Osteoblast (primary cell): ENCODE results near the gene RASGRF2. TPM values are rescaled to one million over a fixed set of nuclear protein-coding genes. Genes with fewer than 3 reads are reported as not detected.

ENCODE experiments used
- DNase-seq: peaks from one replicate; pipeline ENCODE4 v3.0.0; 2011; ENCODE audit warnings: low spot score, mixed read lengths; ENCODE audit not compliant: insufficient read length; ENCODE audit errors: missing footprints
- H2AFZ ChIP-seq: 2 replicates; pipeline ENCODE4 v1.6.0; 2011; ENCODE audit warnings: mild to moderate bottlenecking, low read length
- H3K27ac ChIP-seq: 2 replicates; pipeline ENCODE4 v1.5.1; 2011; ENCODE audit warnings: mild to moderate bottlenecking, low read depth, low read length, moderate library complexity
- H3K27me3 ChIP-seq: 2 replicates; pipeline ENCODE4 v1.6.0; 2012; ENCODE audit warnings: mild to moderate bottlenecking, control low read depth, inconsistent platforms, low read length, moderate library complexity; ENCODE audit not compliant: insufficient read depth
- H3K36me3 ChIP-seq: 2 replicates; pipeline ENCODE4 v1.5.1; 2011; ENCODE audit warnings: mild to moderate bottlenecking, low read length, control low read depth, moderate library complexity; ENCODE audit not compliant: insufficient read depth
- H3K4me1 ChIP-seq: 2 replicates; pipeline ENCODE4 v1.5.1; 2011; ENCODE audit warnings: mild to moderate bottlenecking, low read length, control low read depth, moderate library complexity; ENCODE audit not compliant: insufficient read depth
- H3K4me2 ChIP-seq: 2 replicates; pipeline ENCODE4 v1.6.0; 2011; ENCODE audit warnings: mild to moderate bottlenecking, low read length; ENCODE audit not compliant: insufficient read depth
- H3K4me3 ChIP-seq: fragments of 200-600 bp; sonication (generic); 3 replicates; pipeline ENCODE4 v1.5.1; 2012; ENCODE audit warnings: mild to moderate bottlenecking, low read length, inconsistent platforms; ENCODE audit not compliant: insufficient read depth
- H3K79me2 ChIP-seq: 2 replicates; pipeline ENCODE4 v1.6.0; 2012; ENCODE audit warnings: mild to moderate bottlenecking, low read length, control low read depth, inconsistent platforms; ENCODE audit not compliant: insufficient read depth
- H3K9me3 ChIP-seq: 2 replicates; pipeline ENCODE4 v1.5.1; 2011; ENCODE audit warnings: low read depth, low read length, control low read depth
- H4K20me1 ChIP-seq: 2 replicates; pipeline ENCODE4 v1.6.0; 2012; ENCODE audit warnings: mild to moderate bottlenecking, low read length, control low read depth; ENCODE audit not compliant: insufficient read depth
- CTCF ChIP-seq: IDR thresholded peaks from 2 replicates; pipeline ENCODE4 v1.5.1; 2011; ENCODE audit warnings: mild to moderate bottlenecking, low read depth, low read length, moderate library complexity; ENCODE audit errors: extremely low read depth
- total RNA-seq: library from RNA; depleted of rRNA; stranded (reverse); fragments of >200 nt; gene quantifications from 2 replicates; pipeline ENCODE4 v1.2.3, GENCODE V29; 2012

The RASGRF2 gene
- total RNA-seq, 1 donor: under 0.01 TPM

GRCh38 chr5:80977764-80978163, 17.6 kb downstream of the RASGRF2 start:
- TF ChIP-seq CTCF: no peak
- Histone ChIP-seq H3K27ac (no peak overlapping the region), H3K27me3 (no peaks in the 10 kb centered on the region), H3K4me1 (no peaks in the 10 kb centered on the region), H3K4me3 (no peak overlapping the region), H4K20me1 (no peaks in the 10 kb centered on the region), H3K36me3 (no peaks in the 10 kb centered on the region), H3K4me2 (no peak overlapping the region), H3K79me2 (no peaks in the 10 kb centered on the region), H2AFZ (no peak overlapping the region), H3K9me3 (no peaks in the 10 kb centered on the region)
- no peak for DNase-seq

- H4K20me1 ChIP-seq: no peaks in the 10 kb centered on the region
- peaks cover 3% of the 10 kb centered on the region for H3K27me3 ChIP-seq
- no peaks in the 10 kb centered on the region for H3K79me2 ChIP-seq
- H3K27ac ChIP-seq: no peak overlapping the region
- H2AFZ ChIP-seq: no peak overlapping the region
- no peak for TF ChIP-seq CTCF
- no peak overlapping the region for H3K4me3 ChIP-seq
- H3K36me3 ChIP-seq: no peaks in the 10 kb centered on the region
- no peak overlapping the region for H3K4me2 ChIP-seq
- no peaks in the 10 kb centered on the region for H3K9me3 ChIP-seq
- no peak for DNase-seq
- no peaks in the 10 kb centered on the region for H3K4me1 ChIP-seq
These were observed 18.7 kb downstream of the RASGRF2 start for GRCh38 chr5:80978772-80979317.

GRCh38 chr5:80982093-80982492, 21.9 kb downstream of the RASGRF2 start:
- no peaks in the 10 kb centered on the region for H3K4me1 ChIP-seq
- H3K36me3 ChIP-seq: no peaks in the 10 kb centered on the region
- no peak for TF ChIP-seq CTCF
- no peak for DNase-seq
- H3K79me2 ChIP-seq: no peaks in the 10 kb centered on the region
- H2AFZ ChIP-seq: no peak overlapping the region
- no peak overlapping the region for H3K4me3 ChIP-seq
- H3K4me2 ChIP-seq: no peak overlapping the region
- no peak overlapping the region for H3K27ac ChIP-seq
- H3K9me3 ChIP-seq: no peaks in the 10 kb centered on the region
- no peaks in the 10 kb centered on the region for H4K20me1 ChIP-seq
- peaks cover 3% of the 10 kb centered on the region for H3K27me3 ChIP-seq

GRCh38 chr5:80985600-80986228, 25.6 kb downstream of the RASGRF2 start:
- no peaks in the 10 kb centered on the region for H3K79me2 ChIP-seq
- no peak overlapping the region for H3K27ac ChIP-seq
- H3K4me1 ChIP-seq: no peaks in the 10 kb centered on the region
- H3K27me3 ChIP-seq: peaks cover 7% of the 10 kb centered on the region
- H3K9me3 ChIP-seq: no peaks in the 10 kb centered on the region
- H3K4me3 ChIP-seq: no peak overlapping the region
- no peak for DNase-seq
- H3K36me3 ChIP-seq: no peaks in the 10 kb centered on the region
- no peak overlapping the region for H3K4me2 ChIP-seq
- no peak for TF ChIP-seq CTCF
- no peak overlapping the region for H2AFZ ChIP-seq
- H4K20me1 ChIP-seq: no peaks in the 10 kb centered on the region
